ENCODE measurements around the gene AP1S3.

GRCh38 chr2:223734346-223734745, 103.0 kb downstream of the AP1S3 start:
- no peak for TF ChIP-seq RAD21 (IDR thresholded peaks at IDR 0.05; ENCODE audit: low read length)
- no peak for TF ChIP-seq CTCF (conservative IDR thresholded peaks at IDR 0.05; ENCODE audit: low read depth, low read length)
- TF ChIP-seq POLR2A (IDR thresholded peaks at IDR 0.05; ENCODE audit: low read depth, low read length) = no peak
- TF ChIP-seq MXI1 (IDR thresholded peaks at IDR 0.05; ENCODE audit: borderline replicate concordance, low read depth, low read length) = no peak
- TF ChIP-seq MAFK (IDR thresholded peaks at IDR 0.05; ENCODE audit: low read depth, low read length) = no peak

Data from IMR-90 (cell line).